NCI-H2107 treated with DMSO at 0.1 percent for 48 hours (cell line): ENCODE measurements around the gene FOXP1.
A peak's percentile ranks its signal among the peaks of the same experiment; 100 is the strongest.

ENCODE experiments used
- DNase-seq: peaks from one replicate; lab custom pipeline; 2025; ENCODE audit not compliant: unreplicated experiment; lab: John Stamatoyannopoulos, UW

FOXP1 gene

DNA sequence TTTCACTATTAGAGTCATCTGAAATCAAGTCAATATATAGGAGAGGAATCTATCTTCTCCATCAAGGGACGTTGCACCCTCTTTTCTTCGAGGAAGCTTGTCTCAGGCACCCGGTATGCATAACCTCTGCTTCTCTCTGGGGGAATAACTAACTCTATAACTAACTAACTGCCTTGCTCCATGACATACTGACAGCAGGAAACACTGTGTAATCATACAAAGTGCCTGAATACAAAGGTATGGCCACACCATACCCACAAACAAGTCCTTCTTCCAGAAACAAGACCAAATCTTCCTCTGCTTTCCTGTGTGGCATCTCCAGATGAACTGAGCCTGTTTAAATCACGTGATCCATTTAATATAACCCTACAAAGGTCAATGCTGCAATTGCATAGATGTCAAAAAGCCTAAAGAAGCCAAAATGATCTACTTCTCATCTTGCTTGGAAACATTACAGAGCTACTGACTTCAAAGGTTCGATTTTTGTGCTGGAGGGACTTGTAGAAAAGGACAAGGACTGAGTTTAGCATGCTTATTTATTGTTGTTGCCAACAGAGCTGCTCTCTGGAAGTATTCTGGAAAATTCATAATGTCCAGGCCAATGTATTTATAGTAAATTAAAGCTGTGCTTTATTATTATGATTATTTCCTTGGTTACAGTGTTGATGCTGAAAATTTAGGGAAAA lies 380.5 kb downstream of the FOXP1 start:
- DNase-seq, result no peak

- no peak for DNase-seq
Observed at GRCh38 chr3:71201939-71202338, 381.6 kb downstream of the FOXP1 start.

DNA sequence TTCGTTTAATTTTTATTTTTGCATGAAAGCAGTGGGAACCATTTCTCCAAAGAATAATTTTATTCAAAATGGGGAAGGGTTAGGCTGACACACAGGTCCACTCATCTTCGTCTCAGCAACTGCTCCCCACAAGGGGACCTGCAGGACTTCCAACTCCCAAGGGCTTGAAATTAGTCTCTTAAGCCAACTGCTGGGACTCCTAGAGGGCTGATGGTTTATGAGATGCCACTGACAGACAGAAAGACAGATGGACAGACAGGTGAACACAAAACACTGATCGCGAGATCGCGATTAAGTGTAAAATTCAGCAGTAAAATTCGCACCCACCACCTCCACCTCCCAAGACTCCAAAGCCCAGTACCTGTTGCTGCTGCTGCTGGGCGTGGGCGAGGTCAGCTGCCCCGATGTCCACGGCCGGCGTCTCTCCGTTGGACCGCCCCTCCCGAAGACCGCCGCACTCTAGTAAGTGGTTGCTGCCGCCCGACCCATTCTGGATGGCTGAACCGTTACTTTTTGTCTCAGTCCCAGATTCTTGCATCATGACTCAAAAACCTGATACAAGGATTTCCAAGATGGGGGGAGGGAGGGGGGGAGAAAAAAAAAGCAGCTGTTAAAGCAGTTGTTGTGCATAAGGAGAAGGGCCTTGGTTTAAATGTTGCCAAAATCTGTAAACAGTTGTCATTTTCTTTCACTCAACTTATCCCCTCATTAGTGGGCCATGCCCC lies 385.5 kb downstream of the FOXP1 start:
- DNase-seq, result no peak

GRCh38 chr3:71195492-71195891 lies 388.0 kb downstream of the FOXP1 start:
- DNase-seq, result peak; percentile 22

DNA sequence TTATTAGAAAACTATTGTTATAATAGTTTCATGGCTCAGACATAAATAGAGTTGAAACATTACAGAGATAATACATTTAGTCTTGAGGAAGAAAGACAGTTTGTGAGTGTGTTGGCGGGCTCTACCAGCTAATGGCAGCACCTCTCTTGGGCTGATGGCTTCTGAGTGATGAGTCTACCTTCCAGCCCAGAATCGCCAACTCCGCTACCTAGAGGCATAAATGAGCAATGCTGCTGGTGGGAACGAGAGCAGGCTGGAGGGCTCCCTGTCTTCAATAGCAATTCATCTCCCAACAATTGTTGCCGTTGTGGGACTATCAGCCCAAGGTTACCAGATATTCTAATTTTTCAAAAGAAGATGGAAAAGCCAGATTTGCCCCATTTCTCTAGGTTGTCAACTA lies 388.7 kb downstream of the FOXP1 start:
- DNase-seq, result no peak

DNA sequence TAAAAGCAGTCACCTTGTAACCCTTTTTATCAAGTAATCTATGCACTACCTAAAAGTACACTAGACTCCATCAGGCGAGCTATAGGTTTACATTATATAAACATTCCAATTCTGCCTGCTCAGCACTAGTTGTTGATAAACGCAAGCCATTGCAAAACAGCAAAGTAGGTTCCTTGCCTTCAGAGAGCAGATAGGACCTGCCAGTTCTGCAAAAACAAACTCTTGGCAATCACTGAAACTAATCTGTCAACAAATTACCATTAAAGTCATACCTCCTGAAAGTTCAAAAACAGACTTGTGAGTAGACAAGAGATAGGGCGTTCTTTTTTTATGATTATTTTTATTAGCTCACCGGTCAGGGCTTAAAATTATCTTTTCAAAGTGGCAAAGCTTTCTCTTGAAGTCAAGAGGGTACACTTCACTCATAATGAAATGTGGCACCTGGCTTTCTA lies 392.5 kb downstream of the FOXP1 start:
- peak; percentile 15 for DNase-seq

- no peak for DNase-seq
Observed at GRCh38 chr3:71189480-71189879, 394.0 kb downstream of the FOXP1 start.

- DNase-seq, result no peak
Observed at GRCh38 chr3:71187715-71188114, 395.8 kb downstream of the FOXP1 start.

GRCh38 chr3:71186801-71187200 lies 396.7 kb downstream of the FOXP1 start:
- DNase-seq, result no peak

- no peak for DNase-seq
Observed at GRCh38 chr3:71185733-71186455, 397.6 kb downstream of the FOXP1 start.

- no peak for DNase-seq
Observed at GRCh38 chr3:71184252-71184651, 399.3 kb downstream of the FOXP1 start.

DNA sequence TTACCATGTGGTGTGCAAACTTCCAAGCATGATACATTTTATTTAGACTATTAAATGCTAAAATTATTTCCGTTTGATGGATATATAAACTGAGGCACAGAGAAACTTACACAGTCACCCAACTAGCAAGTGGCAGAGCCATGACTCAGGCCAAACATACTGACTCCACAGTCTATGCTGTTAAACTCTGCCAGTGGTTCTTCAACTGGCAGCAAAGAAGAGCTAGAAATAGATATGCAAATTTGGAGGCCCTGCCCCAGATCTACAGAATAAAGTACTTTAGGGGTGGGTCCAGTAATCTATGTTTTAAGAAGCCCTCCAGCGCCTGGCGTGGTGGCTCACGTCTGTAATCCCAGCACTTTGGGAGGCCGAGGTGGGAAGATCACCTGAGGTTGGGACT lies 400.0 kb downstream of the FOXP1 start:
- no peak for DNase-seq

GRCh38 chr3:71180524-71180923 lies 403.0 kb downstream of the FOXP1 start:
- no peak for DNase-seq

GRCh38 chr3:71177375-71177774 lies 406.2 kb downstream of the FOXP1 start:
- no peak for DNase-seq

DNA sequence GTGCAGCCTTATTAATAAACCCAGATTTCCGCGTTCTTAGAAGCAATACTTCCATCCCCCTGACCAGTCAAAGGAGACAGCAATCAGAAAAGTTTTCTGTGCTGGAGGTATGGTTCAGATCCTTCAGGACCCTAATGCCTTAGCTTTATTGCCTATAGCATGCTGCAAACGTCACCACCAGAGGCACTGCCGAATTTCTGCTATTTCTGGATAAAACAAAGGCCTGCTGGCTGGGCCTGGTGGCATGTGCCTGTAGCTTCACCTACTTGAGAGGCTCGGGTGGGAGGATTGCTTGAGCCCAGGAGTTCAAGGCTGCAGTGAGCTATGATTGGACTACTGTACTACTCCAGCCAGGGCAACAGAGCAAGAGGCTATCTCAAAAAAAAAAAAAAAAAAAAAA lies 407.2 kb downstream of the FOXP1 start:
- DNase-seq, result no peak

GRCh38 chr3:71175691-71176365 lies 407.7 kb downstream of the FOXP1 start:
- no peak for DNase-seq

- no peak for DNase-seq
Observed at GRCh38 chr3:71172951-71173350, 410.6 kb downstream of the FOXP1 start.

DNA sequence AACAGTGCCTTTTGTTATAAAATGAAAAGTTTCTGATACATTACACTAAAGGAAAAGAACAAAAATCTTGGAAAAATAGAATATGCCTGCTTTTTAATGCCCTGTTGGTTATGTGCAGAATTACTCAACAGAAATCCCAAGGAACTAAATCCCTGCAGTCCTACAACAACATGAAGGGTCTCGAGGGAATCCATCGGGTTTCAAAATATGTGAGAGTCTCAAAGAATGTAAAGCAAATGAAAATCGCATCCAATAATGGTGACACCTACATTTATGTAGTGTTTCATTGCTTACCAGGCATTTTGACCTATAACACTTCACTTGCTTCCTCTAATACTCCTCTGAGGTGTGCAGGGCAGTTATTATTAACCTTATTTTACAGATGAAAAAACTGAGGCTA lies 411.3 kb downstream of the FOXP1 start:
- DNase-seq, result no peak

DNA sequence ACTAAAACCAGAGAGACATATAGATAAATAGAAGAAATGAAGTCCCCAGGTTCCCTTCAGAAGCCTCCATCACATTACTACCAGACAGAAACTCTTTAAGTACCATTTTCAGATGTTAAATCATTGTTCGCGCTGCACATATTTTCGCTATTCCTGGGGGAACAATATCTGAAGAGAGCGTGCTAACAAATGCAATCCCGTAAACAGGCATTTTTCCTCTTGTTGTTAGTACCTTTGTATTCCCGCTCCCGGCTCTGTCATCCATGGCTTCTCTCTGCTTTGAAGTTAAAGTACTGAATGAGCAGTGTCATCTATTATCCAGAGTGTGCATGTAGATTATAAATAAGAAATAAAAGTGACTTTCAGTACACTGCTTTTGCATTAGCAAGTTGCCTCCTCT lies 412.3 kb downstream of the FOXP1 start:
- DNase-seq, result no peak

- DNase-seq, result no peak
Observed at GRCh38 chr3:71168880-71169411, 414.6 kb downstream of the FOXP1 start.

DNA sequence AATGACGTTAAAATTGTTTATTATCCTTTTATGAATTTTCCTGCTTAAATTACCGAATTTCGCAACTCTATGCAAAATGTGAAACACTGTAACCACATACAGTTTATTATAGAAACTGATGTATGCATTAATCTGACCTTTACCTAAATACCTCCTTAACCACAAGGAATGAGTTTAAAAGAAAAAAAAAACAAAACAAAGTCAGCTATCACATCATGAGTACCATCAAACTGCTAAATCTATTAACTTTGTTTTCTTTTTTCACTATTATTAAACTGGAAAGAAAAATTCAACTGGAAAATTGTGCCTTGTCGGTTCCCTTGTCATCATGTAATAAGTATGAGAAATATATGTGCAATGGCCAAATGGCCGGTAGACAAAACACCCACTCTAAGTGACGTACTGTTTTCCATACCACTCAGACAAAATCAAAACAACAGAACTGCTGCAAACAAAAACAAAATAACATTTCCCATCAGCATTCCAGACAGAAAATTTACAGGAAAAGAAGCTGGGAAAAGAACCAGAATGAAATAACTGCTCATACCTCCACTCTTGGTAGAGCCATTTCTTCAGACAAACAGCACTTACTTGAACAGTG lies 415.3 kb downstream of the FOXP1 start:
- DNase-seq, result no peak
